Right cardiac atrium (tissue), 5 donors: Measurements from ENCODE around the gene TMEM163. TPM values are rescaled to one million over a fixed set of nuclear protein-coding genes. Genes with fewer than 3 reads are reported as not detected.
"Not testable (repeated sequence)": the region's sequence is repeated elsewhere in the genome, so short reads cannot be mapped to it uniquely, and the experiment has no call there.

Experiments used
- ATAC-seq, 2 donors: fragments of 200-7000 bp; cut with Tn5 transposase; one replicate each; pipeline versions ENCODE4 v1.8.0 to v1.9.1; 2020; ENCODE audit warnings: moderate library complexity in 2 of 2, mild to moderate bottlenecking in 1 of 2
- DNase-seq, 3 donors: peaks; one replicate each; pipeline ENCODE4 v3.0.0-alpha.2; 2020
- H3K27ac ChIP-seq: one replicate; pipeline ENCODE4 v1.5.1; 2013; ENCODE audit warnings: mild to moderate bottlenecking, low read length, control low read depth, moderate library complexity
- H3K27me3 ChIP-seq: one replicate; pipeline ENCODE4 v1.6.1; 2013; ENCODE audit not compliant: control insufficient read depth, insufficient read depth
- H3K4me1 ChIP-seq: one replicate; pipeline ENCODE4 v1.6.1; 2013; ENCODE audit warnings: low read length; ENCODE audit not compliant: control insufficient read depth, insufficient read depth
- H3K4me3 ChIP-seq: one replicate; pipeline ENCODE4 v1.5.1; 2013; ENCODE audit warnings: low read length, control low read depth
- H3K9me3 ChIP-seq: one replicate; pipeline ENCODE4 v1.6.1; 2013; ENCODE audit warnings: low read length; ENCODE audit not compliant: control insufficient read depth
- WGBS: extraction: QIAGEN DNeasy Blood & Tissue Kit; methylation state at CpG from one replicate; pipeline ENCODE4 v1.1.7; 2013; 5-methylcytosine and 5-hydroxymethylcytosine counted together
- intact Hi-C, 4 donors: fragments of 100-400 bp; cut with DNase I; formaldehyde crosslinking; loops; one replicate each; pipeline versions ENCODE4 v1.11.0 to v1.14.0; 2022 to 2023
- polyA plus RNA-seq: library from polyadenylated mRNA; stranded (reverse); fragments of 200-250 nt; gene quantifications from one replicate; pipeline ENCODE4 v1.2.3, GENCODE V29; 2013
- total RNA-seq, 4 donors: library from RNA; stranded (reverse); fragmentation: NEBNext Ultra II Directional; extraction: Animal tissue kit (Norgen Biotek cat#: 25700); gene quantifications; one replicate each; pipeline ENCODE4 v1.2.1, GENCODE V29; 2021
- donor health status: healthy with polysubstance abuse.
- donor health status: DM: no; HTN: yes; CAD: no.
- donor health status: DM: no; HTN: no; CAD: no.
- donor health status: DM: no; HTN: yes; CAD: no; lungs with severe emphysema.
- donor health status: DM: yes; HTN: yes; CAD: no.

TMEM163 gene
- total and polyA plus RNA-seq, 5 donors, result 3.3 to 7.1 (median 4.9) TPM

DNA sequence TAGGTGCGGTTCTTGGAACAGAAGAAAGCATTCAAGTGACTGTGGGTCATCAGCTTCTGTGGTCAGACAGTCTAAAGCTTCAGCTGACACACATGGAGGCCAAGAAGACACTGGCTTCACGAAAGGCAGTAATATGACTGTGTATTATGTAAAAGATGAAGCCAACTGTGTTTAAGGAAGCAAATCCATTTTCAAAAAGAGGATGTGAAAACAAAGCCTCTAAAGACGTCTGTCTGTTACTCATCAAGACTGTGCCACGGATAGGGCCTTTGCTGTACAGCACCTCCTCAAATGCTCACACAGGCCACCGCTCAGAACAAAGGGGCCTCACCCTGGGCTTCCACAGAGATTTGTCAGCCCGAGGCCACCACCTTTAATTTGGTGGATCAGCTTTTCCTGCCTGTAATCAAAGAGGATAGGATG, 21.1 kb upstream of the TMEM163 start:
- Histone ChIP-seq H3K4me3 (no peak overlapping the region), H3K4me1 (no peaks in the 10 kb centered on the region), H3K27ac (no peak overlapping the region), H3K9me3 (no peaks in the 10 kb centered on the region), H3K27me3 (no peaks in the 10 kb centered on the region)
- WGBS, result 68% methylated on average over 6 of the region's 6 CpGs
- DNase-seq (no peak), ATAC-seq (peak; percentile 50 to 55)
- intact Hi-C loops, result no loop called here

DNA sequence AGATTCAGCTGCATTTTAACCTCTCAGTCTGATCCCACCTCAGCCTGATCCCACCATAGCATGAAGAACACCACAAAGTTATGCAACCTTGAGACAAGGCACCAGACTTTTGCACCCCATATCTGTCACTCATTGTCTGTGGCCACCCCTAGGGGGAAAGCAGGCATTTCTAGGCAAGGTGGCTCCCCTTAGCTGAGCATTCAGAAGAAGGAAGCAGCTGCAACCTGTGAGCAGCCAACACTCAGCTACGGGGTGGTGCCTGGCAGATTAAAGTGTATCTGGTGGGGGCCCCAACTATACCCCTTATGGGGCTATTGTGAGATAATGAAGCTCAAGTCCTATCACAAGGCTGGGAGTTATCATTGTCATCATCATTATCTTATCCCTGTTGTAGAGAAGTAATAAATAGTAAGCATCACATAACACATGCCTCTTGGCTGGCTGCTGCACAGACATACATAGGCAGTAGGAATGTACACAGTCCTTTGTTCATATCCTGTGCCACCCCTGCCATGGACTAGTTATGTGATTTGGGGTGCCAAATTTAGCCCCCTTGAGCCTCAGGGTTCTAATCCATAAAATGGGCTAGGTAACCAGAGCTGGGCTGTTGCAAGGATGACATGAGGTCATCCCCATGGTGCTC, 20.6 kb upstream of the TMEM163 start:
- DNase-seq, result no peak
- no peaks in the 10 kb centered on the region for H3K9me3 ChIP-seq
- intact Hi-C loops, result no loop called here
- H3K27ac ChIP-seq, result no peak overlapping the region
- no peak overlapping the region for H3K4me3 ChIP-seq
- H3K27me3 ChIP-seq, result no peaks in the 10 kb centered on the region
- 47% methylated on average over 1 of the region's 1 CpG for WGBS
- ATAC-seq, result no peak
- H3K4me1 ChIP-seq, result no peaks in the 10 kb centered on the region

DNA sequence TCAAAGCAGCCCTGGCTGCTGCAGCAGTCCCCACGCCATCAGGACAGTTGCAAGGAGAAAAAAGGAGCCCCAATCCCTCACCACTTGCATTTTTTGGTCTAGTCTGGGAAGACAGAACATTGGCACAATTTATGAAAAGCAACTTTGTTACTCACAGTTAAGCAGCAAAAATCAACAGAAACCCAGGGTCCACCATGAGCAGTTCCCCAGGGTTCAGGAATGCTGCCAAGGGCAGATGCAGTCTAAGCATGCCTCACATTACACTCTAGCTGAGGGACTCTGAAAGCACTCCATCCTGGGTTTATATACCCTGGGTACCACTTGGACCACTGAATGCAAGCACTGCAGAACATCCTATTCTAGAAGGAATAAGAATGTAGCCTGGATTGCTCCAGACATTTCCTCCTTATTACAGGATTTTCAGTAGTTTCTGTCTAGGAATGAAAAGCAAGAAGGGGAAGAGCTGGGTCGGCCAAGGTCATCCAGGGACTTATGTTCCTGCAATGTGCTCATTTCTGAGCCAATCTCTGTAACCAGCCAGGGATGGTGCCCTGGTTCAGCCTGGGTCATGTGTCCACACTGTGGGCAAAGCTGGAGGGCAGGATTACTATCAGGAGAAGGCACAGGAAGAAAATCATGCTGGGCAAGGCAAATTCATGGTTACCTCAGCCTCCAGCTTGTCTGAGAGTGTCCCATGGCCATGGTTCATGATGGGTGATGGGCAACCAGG, 19.5 kb upstream of the TMEM163 start:
- H3K9me3 ChIP-seq, result no peaks in the 10 kb centered on the region
- ATAC-seq, result no peak
- no peak overlapping the region for H3K4me3 ChIP-seq
- 76% methylated on average over 2 of the region's 2 CpGs for WGBS
- H3K27me3 ChIP-seq, result no peaks in the 10 kb centered on the region
- H3K27ac ChIP-seq, result no peak overlapping the region
- no peak for DNase-seq
- intact Hi-C loops, result no loop called here
- no peaks in the 10 kb centered on the region for H3K4me1 ChIP-seq

DNA sequence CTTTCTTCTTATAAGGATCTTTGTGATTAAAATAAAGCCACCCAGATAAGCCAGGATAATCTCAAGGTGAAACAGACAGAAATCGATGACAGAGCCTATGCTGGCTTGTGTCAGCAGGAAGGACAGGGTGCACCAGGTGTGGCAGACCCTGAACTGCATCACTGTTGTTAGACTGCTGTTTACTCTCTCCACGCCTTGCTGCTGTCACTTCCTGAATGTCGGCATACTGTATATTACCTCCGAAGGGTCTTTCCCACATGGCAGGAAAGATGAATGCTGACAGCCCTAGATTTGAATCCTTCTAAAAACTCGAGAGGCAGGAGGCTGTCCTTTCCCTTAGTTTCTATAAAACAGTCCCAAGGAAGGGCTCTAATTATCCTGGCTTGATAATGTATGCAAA, 18.9 kb upstream of the TMEM163 start:
- H3K4me3 ChIP-seq, result no peak overlapping the region
- intact Hi-C loops, result no loop called here
- WGBS, result 56% methylated on average over 5 of the region's 5 CpGs
- no peak for DNase-seq
- H3K4me1 ChIP-seq, result no peaks in the 10 kb centered on the region
- no peaks in the 10 kb centered on the region for H3K9me3 ChIP-seq
- H3K27ac ChIP-seq, result no peak overlapping the region
- no peaks in the 10 kb centered on the region for H3K27me3 ChIP-seq
- ATAC-seq, result no peak

DNA sequence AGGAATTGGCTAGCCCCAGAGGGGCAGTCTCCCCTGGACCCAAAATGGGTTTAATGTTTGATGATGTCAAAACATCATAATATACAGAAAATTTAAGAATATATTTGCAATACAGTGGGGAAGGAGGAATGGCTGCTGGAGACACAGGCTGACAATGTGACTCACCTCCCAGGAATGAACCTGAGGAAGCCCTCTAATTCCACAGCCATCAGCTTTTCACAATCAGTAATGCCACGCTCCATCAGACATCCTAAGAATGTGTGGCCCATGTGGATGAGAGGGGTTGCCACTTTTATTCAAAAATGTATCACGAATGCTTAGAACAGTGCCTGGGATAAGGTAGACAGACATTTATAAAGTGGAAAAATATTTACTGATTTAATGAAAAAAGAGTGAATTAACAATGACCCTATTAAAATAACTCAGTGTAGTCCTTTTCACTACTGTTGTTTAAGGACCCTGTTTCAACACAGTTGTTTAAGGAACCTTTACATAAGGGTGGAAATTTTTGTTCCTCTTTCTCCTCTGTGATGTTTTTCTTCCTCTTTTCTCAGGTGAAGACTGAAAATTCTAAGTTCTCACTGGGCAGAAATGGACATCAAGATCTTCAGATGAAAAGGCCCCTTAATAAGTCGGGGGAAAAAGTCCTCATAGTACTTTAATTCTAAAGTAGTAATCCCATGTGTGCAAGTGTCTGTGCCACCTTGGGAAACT, 17.5 kb upstream of the TMEM163 start:
- DNase-seq (no peak), ATAC-seq (no peak)
- H3K27ac ChIP-seq, result no peak overlapping the region
- no peak overlapping the region for H3K4me3 ChIP-seq
- intact Hi-C loops, result no loop called here
- WGBS, result 72% methylated on average over 3 of the region's 3 CpGs
- no peaks in the 10 kb centered on the region for H3K9me3 ChIP-seq
- no peaks in the 10 kb centered on the region for H3K4me1 ChIP-seq
- H3K27me3 ChIP-seq, result no peaks in the 10 kb centered on the region

DNA sequence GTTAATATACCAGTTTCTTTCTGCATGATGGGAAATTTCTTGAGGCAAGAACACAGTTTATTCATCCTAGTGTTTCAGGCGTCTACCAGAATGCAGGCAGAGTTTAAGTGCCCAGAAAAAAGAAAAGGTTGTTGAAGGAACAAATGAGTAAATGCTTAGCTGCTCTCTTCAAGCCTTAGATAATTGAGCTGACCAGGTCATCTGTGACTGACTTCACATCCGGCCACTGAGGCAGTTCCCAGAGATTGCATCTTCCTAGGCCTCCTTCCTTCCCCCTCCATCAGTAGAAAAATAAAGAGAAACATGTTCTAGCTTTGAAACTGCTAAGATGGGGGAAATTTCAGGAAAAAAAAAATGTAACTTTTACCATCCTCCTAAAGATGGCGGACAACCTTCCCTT, 9.4 kb upstream of the TMEM163 start:
- Histone ChIP-seq H3K4me1 (no peaks in the 10 kb centered on the region), H3K4me3 (no peak overlapping the region), H3K27ac (no peak overlapping the region), H3K27me3 (no peaks in the 10 kb centered on the region), H3K9me3 (no peaks in the 10 kb centered on the region)
- intact Hi-C loops, result no loop called here
- WGBS, result 78% methylated on average over 3 of the region's 3 CpGs
- no peak for DNase-seq
- no peak for ATAC-seq

DNA sequence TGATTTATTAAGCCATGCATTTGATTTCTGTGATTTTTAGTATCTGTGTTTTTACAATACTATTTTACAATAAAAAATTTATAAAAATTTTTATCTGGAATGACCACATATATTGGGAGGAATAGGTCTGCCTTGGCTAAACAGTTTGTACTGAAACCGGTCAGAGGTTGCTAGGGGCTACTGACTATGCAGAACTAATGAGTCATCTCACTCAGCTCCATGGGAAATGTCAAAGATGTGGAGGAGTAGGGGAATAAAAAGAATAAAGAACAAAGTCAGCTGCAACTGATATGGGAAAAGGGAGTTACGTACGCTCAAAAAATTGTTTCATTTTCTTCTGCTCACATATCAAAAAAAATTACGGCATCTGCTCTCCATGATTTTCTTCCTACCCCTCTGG, 8.6 kb upstream of the TMEM163 start:
- H3K4me3 ChIP-seq, result no peak overlapping the region
- H3K27ac ChIP-seq, result no peak overlapping the region
- intact Hi-C loops, result no loop called here
- no peaks in the 10 kb centered on the region for H3K9me3 ChIP-seq
- DNase-seq (no peak), ATAC-seq (peak in 1 of 2 donors; percentile 76)
- no peaks in the 10 kb centered on the region for H3K4me1 ChIP-seq
- H3K27me3 ChIP-seq, result no peaks in the 10 kb centered on the region
- WGBS, result 35% methylated on average over 4 of the region's 4 CpGs

DNA sequence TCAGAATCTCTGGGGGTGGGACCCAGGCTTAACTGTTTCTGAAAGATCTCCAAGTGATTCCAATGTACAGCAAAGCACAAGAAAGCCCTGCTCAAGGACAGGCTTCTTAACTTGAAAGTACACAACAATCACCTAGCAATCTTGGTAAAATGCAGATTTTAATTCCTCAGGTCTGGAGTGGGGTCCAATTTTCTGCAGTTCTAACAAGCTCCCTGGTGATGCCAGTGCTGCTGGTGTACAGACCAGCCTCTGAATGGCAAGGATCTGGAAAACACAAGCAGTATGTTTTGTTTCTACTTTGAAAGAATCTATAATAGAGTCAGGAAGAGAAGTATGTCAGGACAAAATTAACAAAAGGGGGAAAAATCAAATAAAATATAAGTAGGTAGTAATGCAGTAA, 7.8 kb upstream of the TMEM163 start:
- Histone ChIP-seq H3K4me3 (no peak overlapping the region), H3K27me3 (no peaks in the 10 kb centered on the region), H3K27ac (no peak overlapping the region), H3K4me1 (no peaks in the 10 kb centered on the region), H3K9me3 (no peaks in the 10 kb centered on the region)
- no peak for ATAC-seq
- DNase-seq, result no peak
- intact Hi-C loops, result no loop called here

DNA sequence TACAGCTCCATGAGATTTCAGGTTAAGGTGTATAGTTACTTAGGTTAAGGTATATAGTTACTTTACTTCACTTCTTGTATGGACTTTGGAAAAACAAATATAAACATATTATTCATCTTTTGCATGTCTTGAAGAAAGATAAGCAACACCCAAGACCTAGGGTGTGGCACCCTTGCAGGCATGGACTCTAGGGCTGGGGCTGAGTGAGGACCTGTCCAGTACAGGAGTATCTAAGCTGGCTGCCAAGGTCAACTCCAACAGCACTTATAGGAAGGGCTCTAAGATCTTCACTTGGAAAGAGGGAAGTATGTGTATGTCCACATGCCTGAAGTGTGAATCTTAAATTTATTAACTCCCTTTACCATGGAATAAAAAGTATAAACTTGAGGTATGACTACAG, 7.1 kb upstream of the TMEM163 start:
- Histone ChIP-seq H3K27me3 (no peaks in the 10 kb centered on the region), H3K9me3 (no peaks in the 10 kb centered on the region)

DNA sequence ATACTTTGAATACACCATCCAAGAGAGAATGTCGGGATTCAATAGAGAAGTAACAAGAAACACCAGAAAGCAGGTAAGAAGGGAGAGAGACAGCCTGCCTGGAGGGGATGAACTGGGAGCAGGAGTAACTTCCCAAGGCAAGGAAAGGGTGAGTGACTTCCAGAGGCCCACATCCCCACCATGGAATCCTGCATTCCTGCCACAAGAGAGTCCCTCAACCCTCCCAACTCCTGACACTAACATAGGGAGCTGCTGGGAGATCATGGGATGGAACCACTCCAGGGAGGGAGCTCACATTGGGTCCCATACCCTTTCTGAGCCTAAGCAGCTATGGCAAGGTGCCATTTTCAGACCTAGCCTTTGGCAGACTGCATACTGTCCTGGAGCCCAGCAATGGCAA, 5.5 kb upstream of the TMEM163 start:
- H3K9me3 ChIP-seq, result no peaks in the 10 kb centered on the region
- no peak overlapping the region for H3K4me3 ChIP-seq
- no peaks in the 10 kb centered on the region for H3K4me1 ChIP-seq
- intact Hi-C loops, result no loop called here
- 86% methylated on average over 1 of the region's 1 CpG for WGBS
- DNase-seq (no peak), ATAC-seq (no peak)
- no peak overlapping the region for H3K27ac ChIP-seq
- H3K27me3 ChIP-seq, result no peaks in the 10 kb centered on the region

More for the DNA sequence above, 7.1 kb upstream of the TMEM163 start:
- ATAC-seq, result no peak
- Histone ChIP-seq H3K4me3 (no peak overlapping the region), H3K4me1 (no peaks in the 10 kb centered on the region), H3K27ac (no peak overlapping the region)
- intact Hi-C loops, result no loop called here
- DNase-seq, result no peak

DNA sequence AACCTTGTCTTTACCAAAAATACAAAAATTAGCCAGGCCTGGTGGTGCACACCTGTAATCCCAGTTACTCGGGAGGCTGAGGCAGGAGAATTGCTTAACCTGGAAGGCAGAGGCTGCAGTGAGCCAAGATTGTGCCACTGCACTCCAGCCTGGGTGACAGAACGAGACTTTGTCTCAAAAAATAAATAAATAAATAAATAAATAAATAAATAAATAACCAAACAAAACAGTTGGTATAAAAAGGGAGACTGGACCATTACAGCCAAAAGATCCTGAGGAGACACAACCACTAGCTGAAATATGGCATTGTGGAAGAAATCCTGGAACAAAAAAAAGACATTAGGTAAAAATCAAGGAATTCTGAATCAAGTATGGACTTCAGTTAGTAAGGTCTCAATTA, 4.9 kb upstream of the TMEM163 start:
- H3K27me3 ChIP-seq, H3K9me3 ChIP-seq, intact Hi-C loops, ATAC-seq, H3K27ac ChIP-seq, DNase-seq, H3K4me1 ChIP-seq, H3K4me3 ChIP-seq: not testable (repeated sequence)
- 92% methylated on average over 2 of the region's 2 CpGs for WGBS
